Epidermal melanocyte (primary cell): ENCODE results near the gene MPPED1.

Source experiments
- DNase-seq: peaks from one replicate; pipeline ENCODE4 v3.0.0; 2011; ENCODE audit warnings: low spot score; ENCODE audit not compliant: insufficient read length

Gene MPPED1

DNA sequence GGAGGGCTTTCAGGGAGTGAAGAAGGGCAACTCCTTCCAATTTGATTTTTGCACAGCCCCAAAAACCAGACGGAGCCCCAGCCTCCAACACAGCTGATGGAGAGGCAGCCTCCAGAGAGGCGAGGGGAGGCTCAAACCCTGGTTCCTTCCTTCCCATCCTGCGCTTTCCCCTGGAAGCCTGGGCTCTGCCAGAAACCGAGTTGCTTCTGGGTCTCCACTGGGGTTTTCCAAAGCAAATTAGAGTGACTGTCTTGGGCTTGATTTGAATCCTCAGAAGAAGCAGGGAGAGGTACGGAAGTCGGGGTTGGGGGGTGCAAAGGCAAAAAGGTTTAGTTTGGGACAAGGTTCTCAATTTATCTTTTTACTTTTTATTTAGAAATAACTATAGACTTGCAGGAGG, 129.2 kb downstream of the MPPED1 start:
- no peak for DNase-seq

DNA sequence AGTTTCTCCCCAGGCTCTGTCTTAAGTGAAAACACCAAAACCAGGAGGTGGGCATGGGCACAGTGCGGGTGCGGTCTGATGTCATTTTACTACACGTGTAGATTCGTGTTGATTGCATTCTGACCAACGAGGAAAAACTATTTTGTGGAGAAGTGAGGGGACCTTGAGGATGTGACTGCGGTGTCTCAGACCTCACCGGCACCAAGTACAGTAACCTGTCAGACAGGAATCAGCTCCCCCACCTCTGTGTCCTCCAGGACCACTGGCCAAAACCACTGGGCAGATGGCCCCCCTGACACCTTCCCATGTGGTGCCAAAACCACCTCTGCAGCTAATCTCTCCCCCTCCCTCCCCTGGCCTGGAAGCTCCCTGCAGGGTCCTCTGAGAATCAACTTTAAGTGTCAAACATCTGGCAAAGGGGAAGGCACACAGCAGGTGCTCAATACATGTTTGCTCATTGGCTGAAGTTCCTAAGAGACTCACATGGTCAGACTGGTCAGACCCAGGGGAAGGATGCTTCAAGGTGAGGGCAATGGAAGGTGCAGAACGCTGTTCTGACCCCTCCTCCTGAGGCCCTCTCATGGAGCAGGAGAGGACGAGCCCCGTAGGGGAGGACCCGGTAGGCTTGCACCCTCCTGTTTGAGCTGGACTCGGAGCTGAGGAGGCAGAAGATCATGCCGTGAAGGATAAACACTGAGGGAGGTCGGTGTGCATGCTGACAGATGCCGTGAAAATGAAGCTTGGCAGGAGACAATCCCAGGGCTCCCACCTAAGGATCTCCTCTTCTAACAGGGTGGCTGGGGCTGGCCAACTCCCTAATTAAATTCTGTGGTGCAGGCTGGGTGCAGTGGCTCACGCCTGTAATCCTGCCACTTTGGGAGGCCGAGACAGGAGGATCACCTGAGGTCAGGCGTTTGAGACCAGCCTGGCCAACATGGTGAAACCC, 129.9 kb downstream of the MPPED1 start:
- DNase-seq: no peak

DNA sequence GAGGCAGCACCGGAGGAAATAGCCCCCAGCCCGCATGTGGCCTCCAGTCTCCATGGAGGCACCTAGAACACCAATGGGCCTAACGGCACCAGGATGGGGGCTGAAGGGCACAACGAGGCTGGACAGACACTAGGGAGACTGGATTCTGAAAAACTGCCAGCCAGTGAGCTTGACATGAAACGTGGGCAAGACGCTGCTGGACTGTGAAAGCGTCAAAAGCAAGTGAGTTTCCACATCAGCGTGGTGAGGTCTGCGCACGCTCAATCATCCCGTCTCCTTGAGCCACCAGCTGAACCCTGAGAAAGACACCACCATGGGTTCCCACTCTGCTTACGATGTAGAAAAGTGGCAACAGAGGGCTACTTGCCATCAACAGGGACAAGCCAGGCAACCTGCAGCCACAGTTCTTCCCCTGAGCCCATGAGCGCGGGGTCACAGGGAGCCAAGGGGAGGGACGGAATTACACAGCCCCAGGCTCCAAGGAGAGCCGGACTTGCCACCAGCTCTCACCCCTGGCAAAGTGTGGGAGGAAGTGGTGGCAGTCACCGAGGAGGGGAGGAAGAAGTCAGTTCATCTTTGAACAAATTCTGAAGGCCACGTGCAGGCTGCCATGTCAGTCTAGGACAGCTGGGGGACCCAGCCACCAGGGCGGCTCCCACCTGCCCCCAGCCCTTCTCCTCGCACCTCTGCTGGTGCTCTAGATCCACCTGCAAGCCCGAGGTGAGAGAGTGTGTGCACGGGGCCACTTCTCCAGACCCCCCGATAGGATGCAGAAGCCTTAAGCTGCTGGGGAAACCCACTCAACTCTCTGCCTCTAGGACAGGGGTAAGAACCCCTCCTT, 131.1 kb downstream of the MPPED1 start:
- no peak for DNase-seq

DNA sequence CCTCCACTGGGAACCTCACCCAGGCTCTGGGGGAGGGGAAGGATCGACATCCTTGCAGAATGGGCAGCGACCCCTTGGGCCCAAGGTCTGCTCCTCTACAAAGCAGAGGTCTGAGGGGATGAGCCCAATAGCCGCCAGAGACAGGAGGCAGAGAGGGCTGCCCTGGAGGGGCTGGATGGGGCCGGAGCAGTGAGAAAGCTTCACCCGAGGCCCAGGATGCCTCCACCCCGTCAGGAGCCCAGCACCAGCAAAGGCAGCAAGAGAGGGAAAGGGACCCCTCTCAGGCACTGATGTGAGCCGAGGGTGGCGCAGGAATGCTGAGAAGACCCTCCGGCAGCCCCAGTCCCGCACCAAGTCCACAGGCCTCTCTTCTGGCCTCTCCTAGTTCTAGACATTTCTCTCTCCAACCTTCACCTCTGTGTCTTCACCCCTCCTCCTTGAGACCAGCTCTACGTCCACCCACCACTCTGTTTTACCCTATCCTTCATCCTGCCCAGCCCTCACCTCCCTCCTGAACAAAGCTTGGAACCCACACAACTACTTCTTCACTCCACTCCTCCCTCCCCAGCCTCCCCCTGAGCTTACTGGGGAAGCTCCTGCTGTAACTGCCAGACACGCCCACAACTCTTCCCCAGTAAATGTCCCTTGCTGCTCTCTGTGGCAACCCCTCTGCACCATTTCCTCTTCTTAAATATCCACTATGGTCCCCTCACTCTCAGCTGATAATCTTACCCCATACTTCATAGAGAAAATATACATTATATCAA, 131.9 kb downstream of the MPPED1 start:
- DNase-seq: no peak

- DNase-seq: no peak
These were observed 132.5 kb downstream of the MPPED1 start for GRCh38 chr22:43544289-43544673.

DNA sequence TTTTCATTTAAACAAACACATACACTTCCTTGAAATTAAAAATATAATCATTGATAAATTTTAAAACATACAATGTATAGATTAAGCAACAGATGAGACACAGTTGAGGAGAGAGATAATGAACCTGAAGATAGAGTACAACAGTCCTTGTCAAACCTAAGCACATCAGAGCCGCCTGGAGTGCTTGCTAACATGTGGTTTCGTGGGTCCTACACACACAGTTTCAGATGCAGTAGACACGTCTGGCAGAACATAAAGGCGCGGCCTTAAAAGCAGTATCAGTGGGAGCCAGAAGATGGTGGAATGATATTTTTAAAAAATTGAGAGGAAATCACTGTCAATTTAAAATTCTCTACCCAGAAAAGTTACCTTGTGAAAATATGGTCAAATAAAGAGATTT, 134.4 kb downstream of the MPPED1 start:
- no peak for DNase-seq

- no peak for DNase-seq
These were observed 138.3 kb downstream of the MPPED1 start for GRCh38 chr22:43550024-43550620.

DNA sequence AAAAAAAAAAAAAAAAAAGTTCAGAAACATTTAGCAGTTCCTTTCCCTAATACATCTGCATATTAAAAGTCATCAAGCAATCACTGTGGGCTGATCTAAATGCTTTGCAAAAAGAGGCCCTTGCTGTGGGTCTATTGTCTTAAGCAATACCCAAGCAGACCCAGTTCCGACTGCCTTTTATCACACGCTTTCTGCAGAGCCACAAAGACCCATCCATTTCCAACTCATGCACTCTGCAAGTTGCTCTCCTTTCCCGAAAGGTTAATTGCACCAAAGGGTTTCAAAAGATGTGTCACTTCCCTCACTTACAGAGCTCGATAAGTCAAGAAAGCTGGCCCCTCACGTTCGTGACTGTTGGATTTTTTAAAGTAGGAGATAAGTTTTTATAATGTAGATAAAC, 138.9 kb downstream of the MPPED1 start:
- no peak for DNase-seq

- DNase-seq: no peak
These were observed 141.8 kb downstream of the MPPED1 start for GRCh38 chr22:43553451-43554258.

DNA sequence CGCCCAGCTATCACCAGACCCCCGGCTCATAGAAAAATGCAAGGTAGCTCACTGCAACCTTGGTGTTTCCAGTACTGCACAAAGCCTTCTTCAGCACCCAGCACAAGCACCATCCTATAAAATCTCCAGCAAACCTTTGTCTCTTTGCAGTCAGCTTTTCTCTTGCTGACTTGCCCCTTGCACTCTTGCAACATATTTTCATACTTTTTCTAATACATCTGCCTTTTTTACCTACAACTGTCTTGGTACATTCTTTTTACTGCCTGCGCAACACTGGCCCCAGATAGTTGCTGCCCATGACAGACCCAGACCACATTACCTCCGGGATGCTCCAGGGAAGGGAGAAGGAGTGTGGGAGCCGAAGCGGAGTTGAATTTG, 142.4 kb downstream of the MPPED1 start:
- no peak for DNase-seq

DNA sequence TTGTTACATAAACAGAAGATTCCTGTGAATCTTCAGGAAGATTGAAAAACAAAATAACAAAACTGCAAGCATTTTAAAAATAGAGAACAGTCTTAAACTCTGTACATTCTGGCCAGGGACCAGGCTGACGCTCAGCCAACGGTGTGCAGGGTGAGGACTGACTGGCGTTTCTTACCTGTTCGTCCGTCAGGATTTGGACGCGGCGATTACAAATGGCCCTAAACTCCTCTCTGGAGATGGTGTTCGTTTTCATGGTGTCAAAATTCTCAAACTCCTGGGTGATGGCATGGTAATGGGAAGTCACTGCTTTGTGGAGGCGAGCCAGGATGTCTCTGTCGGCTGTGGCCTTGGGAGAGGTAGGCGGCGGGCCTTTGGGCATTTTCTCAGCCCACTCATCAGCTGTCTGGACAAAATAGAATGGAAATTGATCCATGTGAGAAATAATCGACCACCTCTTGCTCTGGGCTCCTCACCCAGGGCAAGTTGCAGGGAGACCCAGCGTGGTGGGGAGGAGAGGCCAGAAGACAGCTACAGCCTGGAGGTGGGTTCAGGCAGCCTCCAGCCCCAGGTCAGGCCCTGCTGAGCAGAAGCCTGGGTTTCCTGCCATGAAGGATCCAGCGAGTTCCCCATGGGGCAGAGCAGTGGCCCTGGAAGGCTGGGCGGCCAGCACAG, 143.0 kb downstream of the MPPED1 start:
- no peak for DNase-seq

- no peak for DNase-seq
These were observed 144.0 kb downstream of the MPPED1 start for GRCh38 chr22:43555561-43556515.
